GM18867 (cell line): ENCODE data around the gene CDK12.
"Not testable (repeated sequence)": the region's sequence is repeated elsewhere in the genome, so short reads cannot be mapped to it uniquely, and the experiment has no call there.

Experiments used
- ATAC-seq: cut with Tn5 transposase; IDR thresholded peaks from one replicate; pipeline ENCODE4 v1.9.1; 2021; ENCODE audit warnings: mild to moderate bottlenecking, moderate library complexity; ENCODE audit not compliant: unreplicated experiment

The CDK12 gene

GRCh38 chr17:39461113-39461925, at the start of gene CDK12:
Gene CDK12, plus strand, starts transcription at chr17:39461486. Its CDS starts 586 bp downstream, at chr17:39462072.
- peak; percentile 81 for ATAC-seq

- ATAC-seq = no peak
Observed at GRCh38 chr17:39416141-39416540, 45.1 kb upstream of the CDK12 start.

- ATAC-seq = no peak
Observed at GRCh38 chr17:39429600-39429999, 31.7 kb upstream of the CDK12 start.

GRCh38 chr17:39439868-39440267, 21.4 kb upstream of the CDK12 start:
- not testable (repeated sequence) for ATAC-seq

GRCh38 chr17:39443326-39443725, 18.0 kb upstream of the CDK12 start:
- no peak for ATAC-seq

GRCh38 chr17:39447561-39447960, 13.7 kb upstream of the CDK12 start:
- no peak for ATAC-seq

- no peak for ATAC-seq
Observed at GRCh38 chr17:39450051-39450450, 11.2 kb upstream of the CDK12 start.

GRCh38 chr17:39450847-39451581, 10.3 kb upstream of the CDK12 start, which contains the start of gene MED1:
Gene MED1, minus strand, starts transcription at chr17:39451263. Its CDS starts 201 bp downstream, at chr17:39451062.
- peak; percentile 92 for ATAC-seq

- no peak for ATAC-seq
Observed at GRCh38 chr17:39455919-39456318, 5.4 kb upstream of the CDK12 start.

- ATAC-seq = no peak
Observed at GRCh38 chr17:39461926-39462569, 762 bp downstream of the CDK12 start.

- no peak for ATAC-seq
Observed at GRCh38 chr17:39462631-39463375, 1.5 kb downstream of the CDK12 start.

GRCh38 chr17:39464639-39465181, 3.4 kb downstream of the CDK12 start:
- not testable (repeated sequence) for ATAC-seq

GRCh38 chr17:39468610-39469009, 7.3 kb downstream of the CDK12 start:
- not testable (repeated sequence) for ATAC-seq

- no peak for ATAC-seq
Observed at GRCh38 chr17:39473310-39473709, 12.0 kb downstream of the CDK12 start.

GRCh38 chr17:39479631-39480030, 18.3 kb downstream of the CDK12 start:
- not testable (repeated sequence) for ATAC-seq

- no peak for ATAC-seq
Observed at GRCh38 chr17:39483506-39483905, 22.2 kb downstream of the CDK12 start.

GRCh38 chr17:39484178-39484577, 22.9 kb downstream of the CDK12 start:
- peak; percentile 74 for ATAC-seq

- no peak for ATAC-seq
Observed at GRCh38 chr17:39485555-39485954, 24.3 kb downstream of the CDK12 start.

- no peak for ATAC-seq
Observed at GRCh38 chr17:39486242-39486641, 25.0 kb downstream of the CDK12 start.

- not testable (repeated sequence) for ATAC-seq
Observed at GRCh38 chr17:39487490-39487889, 26.2 kb downstream of the CDK12 start.
